OCI-M1 (cell line): ENCODE data around the gene CHCHD3.

Source experiments
- DNase-seq: peaks from one replicate; lab custom pipeline; 2025; lab: John Stamatoyannopoulos, UW

Gene CHCHD3

DNA sequence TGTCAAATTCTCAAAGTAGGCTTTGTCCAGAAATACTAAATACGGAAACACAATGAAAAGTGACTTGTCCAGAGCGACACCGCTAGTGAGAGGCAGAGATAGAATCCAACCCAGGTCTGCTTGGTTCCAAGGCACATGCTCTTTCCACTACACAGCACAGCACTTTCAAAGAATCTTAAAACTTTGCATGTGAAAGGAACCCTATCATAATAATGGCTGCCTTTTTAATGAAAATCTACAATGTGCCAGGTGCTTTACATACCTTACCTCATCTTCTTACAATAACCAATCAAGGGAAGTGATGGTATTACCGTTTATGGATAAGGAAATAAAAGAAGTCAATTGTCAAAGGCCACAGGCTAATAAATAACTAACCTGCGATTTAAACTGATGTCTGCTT is 2.6 kb downstream of the CHCHD3 start:
- no peak for DNase-seq

DNA sequence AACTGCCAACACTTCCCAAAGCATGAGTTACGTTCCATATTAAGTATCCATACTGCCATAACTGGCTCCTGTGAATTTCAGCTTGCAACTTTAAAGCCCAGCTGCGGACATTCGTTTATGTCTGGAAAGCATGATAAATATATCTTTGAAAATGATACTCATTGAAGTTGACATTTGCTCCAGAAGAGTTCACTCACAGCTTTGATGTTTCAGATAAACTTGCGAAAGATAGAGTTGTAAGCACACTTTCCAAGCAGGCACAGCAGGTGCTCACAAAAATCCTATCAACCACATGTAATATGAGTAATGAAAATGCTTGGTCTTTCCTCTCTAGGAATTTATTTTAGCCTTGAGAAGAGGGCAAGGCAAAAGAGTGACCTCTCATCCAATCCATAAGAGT is 4.5 kb downstream of the CHCHD3 start:
- no peak for DNase-seq

DNA sequence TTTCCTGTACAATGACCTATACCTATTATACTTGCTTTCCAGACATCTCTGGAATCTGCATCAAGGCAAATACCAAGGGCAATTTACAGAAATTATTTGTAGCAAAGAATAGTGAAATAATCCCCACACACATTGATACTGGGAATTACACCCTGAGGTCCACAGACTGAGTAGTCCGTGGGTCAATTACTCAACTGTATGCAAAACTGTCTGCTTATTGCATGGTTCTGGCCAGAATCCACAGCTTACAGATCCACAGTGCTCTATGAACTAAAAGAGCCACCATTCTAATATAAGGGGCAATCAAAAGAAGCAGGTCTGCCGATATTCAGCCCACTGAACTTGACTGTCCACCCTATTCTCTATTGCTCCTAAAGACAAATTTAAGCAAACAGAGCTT is 5.7 kb downstream of the CHCHD3 start:
- DNase-seq = no peak

DNA sequence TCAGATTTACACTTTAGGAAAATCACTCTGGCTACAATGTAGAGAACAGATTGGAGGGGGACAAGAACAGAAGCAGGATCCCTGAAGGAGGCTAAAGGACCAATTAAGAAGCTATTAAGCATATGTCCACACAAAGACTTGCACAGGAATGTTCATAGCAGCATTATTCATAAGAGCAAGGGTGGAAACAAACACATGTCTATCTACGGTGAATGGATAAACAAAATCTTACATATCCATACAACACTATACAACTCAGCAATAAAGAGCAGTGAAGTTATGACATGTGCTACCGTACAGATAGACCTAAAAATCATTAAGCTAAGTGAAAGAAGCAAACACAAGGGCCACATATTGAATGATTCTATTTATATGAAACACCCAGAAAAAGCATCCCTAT is 10.4 kb downstream of the CHCHD3 start:
- no peak for DNase-seq

DNA sequence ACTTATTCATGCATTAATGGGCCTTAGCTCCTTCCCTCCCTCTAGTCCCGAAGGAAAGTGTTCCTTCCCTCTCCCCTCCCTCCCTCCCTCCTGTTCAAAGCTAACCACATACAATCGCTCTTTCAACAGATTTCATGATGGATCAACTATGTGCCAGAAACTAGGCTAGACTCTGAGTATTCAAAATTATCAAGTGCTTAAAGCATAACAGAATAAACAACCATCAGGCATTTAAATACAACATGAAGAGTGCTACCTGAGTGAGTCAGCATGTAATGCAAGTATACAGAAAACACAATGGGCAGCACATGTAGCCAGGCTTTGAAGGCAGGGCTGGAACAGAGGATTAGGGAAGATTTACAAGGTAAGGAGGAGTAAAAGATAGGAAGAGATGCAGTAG is 11.3 kb downstream of the CHCHD3 start:
- no peak for DNase-seq

DNA sequence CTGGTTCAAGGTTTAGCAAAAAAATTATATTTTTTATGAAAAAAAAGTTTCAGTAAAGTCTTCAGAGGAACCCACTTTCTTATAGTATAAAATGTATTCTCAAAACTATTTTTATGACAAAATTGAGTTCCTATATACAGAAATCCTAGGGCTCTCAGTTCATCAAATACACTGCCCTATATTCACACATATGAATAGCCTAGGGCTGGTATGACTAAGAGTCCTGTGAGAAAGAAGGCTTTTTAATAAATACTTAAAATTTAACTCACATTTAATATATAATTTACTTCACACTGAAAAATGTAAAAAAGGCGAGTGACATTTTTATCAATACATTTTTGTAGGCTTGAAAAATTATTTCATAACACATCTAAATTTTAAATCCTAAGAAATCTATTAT is 16.6 kb downstream of the CHCHD3 start:
- DNase-seq = no peak

DNA sequence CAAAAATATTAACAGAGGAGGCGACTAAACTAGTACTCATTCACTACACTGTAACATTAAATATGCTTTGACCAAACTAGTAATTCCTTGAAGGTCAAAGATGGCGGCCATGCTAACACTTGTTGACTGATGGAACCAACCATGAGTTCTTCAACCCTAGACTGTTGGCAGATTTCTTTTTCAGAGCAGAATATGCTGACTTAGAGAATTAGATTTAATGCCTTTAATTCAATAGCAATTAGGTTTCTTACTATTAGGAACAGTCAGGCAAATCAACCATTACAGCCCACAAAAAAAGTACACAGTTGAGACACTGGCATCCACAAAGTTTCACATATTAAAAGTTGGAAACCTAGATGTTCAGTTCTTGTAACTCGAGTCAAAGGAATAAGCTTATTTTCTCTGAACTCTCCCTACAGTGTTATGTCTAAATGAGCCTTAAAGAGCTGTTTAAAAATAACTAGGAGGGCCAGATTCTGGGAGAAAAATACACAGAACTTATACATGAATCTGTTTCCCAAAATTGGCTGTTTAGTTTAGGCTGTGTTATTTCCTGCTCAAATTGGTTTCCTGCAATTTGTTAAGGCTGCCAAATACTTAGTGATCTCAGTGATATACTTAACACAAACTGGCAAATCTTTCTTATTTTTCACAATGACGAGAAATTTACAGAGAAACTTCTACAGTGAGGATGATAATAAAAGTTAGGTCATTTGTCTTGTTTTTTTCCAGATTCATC is 17.6 kb downstream of the CHCHD3 start:
- DNase-seq = no peak

DNA sequence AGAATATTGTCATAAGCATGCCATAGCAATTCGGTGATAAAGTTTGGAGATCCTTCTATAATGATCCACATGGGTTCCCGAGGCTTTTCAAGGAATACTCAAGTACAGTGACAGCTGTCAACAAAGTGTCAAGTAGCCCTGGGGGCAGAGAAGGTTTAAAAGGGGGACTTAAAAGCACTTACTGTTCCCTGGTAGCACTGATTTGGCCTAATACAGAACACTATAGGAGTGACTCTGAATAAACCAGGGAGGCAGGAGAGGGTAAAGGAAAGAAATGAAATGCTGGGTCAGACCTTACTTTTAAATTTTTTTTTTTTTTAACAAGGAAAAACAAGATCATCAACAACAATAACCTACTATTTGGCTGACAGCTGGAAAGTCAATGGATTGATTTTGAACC is 20.1 kb downstream of the CHCHD3 start:
- no peak for DNase-seq

DNA sequence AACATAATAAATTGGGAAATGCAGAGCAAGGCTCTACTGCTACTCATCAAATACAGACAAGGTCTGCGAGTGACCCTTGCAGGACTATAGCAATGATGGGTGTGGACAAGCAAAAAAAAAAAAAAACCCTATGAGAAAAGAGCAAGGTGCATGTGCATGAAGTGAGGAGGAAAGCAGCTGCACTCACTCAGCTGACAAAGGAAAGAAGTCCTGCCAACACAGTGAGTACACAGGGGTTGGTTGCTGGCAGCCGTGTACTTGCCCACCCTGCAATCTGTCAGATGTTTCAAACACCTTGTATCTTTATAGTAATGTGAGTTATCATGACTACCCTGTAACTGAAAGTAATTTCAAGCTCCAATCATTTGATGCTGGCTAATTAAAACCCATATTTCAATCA is 20.5 kb downstream of the CHCHD3 start:
- DNase-seq = no peak

DNA sequence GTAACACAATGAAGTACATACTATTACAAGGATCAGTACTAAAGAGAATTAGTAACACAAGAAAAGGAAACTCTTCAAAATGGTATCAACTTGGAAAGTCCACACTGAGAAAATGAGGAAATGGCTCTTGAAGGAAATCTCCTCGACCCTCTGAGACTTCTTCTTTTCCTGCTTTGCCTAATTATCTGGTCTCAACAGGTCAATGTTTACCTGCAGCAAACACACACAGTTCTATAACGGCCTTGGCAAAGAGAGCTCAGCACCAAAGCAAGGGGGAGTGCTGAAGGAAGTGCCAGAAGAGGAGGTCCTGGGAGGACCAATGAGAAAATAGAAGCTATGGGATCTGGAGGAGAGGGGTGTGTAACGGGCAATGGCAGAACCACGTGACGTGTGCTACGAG is 21.9 kb downstream of the CHCHD3 start:
- peak; percentile 1 for DNase-seq

DNA sequence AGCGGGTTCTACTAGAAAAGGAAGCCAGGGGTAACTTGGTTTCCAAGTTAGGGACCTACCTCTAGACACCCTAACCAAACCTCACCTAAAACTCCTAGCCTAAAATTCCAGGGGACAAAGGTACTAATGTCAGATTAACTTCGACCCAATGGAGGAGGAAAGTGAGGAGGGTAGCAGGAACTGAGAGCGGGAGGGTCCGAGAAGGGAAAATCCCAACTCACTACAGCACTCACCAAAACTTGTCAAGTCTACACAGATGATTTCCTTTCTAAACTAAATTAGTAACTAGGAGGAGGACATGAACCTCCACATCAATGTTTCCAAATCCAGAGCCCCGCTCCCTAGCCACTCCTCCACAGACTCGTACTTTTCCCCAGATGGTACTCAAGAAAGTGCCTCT is 22.6 kb downstream of the CHCHD3 start:
- DNase-seq = no peak

DNA sequence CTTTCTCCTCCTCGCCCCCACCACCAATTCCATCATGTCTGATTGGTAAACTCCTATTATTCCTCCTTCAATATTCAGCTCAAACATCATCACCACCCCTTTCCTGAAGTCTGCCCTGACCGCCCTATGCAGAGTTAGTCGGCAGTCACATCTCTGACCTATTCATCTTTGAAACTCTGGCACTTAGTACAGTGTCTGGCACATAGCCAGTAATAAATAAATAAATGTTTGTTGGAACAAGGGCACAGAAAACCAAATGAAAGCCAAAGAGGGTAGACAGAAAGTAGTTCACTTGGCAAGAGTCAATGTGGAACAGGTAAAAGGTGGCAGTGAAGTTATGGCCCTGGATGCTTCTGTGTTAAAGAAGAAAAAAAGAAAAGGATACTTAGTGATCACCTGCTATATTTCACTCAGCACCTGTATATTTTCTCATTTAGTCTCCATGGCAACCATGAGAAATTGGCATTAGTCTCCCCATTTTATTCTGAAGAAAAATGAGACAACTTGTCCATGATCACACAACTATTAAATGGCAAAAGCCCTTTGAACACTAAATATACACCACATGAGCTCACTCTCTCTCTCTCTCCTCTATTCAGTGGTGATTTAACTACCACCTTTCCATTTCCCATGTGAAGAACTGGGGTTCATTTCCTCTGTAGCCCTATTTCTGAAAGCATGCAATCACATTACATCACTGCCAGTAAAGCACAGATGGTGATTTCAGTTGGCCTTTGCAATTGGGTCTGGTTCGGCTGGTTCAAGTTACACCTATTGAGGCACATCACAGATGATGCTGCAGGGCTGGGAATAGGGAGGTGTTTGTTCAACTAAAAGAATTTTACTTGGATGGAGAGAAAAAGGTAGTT is 25.3 kb downstream of the CHCHD3 start:
- no peak for DNase-seq

DNA sequence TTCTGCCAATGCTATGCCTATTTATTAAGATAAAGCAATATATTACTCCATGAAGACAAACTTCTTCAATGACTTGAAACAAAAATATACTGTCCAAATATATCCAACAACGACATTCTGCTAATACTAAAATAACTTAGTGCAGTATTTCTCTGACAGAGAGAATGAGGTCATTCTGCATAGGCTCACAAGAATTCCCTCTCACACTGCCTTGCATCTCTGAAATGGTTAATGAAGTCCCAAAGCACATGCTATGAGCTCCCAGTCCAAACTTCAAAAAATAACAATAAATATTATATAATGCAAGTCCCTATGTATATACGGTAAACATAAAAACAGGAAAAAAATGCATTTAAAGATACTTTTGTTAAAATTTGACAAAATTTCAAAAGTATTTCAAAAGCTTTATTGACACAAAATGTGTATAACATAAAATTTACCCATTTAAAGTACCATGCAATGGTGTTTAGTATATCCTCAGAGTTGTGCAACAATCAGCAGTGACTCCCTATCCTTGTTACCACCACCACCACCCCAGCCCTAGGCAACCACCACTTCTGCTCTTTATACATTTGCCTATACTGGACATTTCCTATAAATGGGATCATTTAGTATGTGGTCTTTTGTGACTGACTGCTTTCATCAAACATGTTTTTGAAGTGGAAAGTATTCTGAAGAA is 27.6 kb downstream of the CHCHD3 start:
- peak; percentile 4 for DNase-seq

DNA sequence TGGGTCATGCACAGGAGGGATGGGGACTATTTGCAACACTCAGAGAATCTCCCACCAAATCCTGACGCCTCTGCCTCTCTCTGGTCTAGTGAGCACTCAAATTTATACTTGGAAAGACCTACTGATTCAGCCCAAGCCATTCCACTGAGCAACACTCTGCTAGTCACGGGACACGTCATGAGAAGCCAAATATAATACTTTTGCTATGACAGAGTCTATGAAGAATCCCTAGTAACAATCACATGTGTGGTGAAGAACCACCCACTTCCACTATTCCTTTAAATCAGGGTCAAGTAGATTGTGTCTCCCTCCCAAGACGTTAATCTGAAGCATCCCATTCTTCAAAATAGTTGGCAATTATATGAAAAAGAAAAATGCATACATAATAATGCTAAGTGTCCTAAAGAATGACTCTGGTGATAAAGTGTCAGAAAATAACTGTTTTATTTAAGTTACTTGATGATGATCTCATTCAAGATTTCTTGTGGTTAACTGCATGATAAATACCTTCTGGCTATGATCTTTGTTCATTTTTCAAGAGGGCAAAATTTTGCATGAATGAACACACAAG is 28.5 kb downstream of the CHCHD3 start:
- no peak for DNase-seq

DNA sequence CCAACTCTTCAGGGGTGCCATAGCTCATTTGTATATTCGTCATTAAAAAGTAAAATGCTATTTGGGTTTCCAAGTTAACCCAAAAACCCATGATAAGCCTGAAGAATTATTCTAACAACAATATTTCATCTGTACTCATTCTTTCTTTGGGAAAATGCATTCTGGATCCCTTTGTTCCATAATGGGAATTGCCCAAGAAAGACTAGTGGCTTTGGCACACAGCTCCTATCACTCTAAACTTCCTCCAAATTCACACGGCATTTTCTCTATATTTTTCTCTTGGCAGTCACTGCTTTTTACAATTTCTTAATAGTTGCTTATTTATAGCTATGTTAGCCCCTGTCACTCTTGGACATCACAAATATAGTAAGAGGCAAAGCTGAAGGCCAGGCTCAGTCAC is 29.1 kb downstream of the CHCHD3 start:
- DNase-seq = no peak

DNA sequence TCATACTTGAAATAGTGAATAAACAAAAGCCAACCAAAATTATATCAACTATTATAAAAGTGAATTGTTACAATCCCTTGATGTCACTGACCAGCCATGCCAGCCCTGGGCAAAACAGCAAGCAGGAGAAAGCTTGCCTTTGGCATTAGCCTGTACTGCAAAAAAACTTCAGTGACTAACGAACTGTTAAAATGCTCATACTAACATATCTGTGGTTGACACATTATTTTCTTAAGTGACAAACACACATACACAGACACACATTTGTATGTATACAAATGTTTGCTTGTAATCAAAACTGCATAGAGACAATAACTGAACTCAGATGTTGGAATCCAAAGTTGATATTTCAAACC is 29.5 kb downstream of the CHCHD3 start:
- no peak for DNase-seq

DNA sequence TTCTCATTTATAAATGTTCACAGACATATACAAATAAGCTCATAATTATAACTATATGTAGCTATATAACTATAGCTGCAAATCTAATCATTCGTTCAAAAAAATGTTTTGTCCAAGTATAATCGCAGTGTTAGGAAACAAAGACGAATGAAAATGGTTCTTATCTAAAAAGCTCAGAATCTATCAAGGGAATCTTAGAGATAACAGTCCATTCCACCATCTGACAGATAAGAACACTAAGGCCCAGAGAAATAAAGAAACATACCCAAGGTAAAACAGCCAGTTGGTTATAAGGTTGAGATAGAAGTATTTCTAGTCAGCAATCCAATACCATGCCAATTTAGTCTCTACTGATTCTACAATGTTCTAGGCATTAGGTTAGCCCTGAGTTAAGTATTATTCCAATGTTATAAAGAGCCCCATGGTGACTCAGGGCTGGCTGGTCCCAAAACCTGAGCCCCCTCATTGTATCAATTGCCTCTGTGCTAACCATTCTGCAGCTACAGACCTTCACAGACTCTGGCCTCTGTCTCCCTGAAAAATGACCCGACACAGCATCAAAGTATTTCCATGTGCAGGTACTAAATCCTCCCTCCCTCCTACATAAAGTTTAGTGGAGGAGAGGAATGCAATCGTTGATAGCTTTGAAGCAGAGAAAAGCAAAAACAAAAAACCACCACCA is 30.0 kb downstream of the CHCHD3 start:
- DNase-seq = no peak

DNA sequence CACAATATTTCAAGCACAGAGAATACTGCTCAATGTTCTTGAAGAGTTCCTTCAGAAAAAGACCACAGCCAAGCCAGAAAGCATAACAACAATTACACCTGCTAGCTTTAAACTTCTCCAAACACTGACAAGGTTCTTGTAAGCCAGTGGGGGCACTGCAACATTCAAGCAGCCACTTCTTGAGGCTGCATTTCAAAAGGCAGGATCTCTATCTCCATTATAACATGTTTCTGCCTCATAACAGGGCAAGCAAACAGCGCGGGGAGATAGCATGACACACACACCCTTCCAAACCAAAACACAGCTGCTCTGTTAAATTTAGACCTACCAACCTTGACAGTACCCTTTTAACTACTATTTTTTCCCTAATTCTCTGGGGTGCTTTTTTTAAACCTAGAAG is 30.8 kb downstream of the CHCHD3 start:
- DNase-seq = peak; percentile 71

DNA sequence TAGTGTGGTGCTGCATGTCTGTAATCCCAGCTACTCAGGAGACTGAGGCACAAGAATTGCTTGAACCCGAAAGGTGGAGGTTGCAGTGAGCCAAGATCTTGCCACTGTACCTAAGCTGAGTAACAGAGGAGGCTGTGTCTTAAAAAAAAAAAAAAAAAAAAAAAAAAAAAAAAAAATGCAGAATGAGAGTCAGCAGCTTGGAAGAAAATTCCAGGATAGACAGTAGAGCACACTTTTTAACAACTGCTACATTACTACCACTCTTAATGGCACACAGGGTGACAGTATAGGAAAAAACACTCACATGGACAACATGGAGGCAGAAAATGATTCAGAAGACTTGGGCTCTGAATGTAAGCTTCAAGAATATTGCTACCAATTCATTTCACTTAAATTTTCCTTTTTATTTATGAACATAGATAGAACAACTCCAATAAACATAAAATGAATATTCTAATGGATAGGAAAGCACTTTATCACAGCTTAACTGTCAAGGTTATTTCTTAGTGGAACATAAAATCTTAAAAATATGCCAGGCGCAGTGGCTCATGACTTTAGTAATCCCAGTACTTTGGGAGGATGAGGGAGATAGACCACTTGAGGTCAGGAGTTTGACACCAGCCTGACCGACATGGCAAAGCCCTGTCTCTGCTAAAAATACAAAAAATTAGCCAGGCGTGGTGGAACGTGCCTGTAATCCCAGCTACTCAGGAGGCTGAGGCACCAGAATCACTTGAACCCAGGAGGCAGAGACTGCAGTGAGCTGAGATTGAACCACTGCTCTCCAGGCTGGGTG is 31.5 kb downstream of the CHCHD3 start:
- DNase-seq = no peak

DNA sequence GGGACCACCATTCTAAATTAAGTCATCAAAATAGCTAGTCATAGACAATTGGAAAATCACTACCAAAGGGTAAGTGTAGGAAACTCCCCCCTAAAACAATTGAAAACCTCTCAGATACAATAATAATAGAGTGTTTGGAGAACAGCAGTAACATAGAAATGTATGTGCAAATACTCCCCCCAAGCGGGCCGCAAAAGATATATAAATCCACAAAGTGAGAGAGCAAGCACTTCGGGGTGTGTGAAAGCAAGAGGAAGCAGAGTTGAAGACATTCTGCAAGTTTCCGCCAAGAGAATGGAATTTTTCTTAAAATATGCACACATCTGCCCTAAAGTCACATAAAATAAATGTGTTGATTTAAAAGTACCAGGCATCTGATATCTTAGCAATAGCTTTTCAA is 33.3 kb downstream of the CHCHD3 start:
- no peak for DNase-seq

DNA sequence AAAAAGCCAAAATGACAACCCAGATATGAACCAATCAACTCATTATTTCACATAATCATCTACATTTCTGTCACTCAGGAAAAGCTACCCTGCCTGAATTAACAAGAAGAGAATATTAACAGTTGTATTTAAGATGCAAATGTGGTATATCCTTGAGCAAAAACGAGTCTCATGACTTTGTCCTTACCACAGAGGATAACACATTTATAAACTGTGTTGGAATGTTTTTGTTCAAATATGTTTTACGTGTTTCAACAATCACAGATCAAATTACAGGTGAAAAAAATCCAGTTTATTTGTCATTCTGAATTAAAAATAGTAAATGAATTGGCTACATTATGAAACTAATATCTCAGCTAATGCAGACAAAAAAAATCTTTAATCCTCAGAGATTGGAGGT is 34.6 kb downstream of the CHCHD3 start:
- no peak for DNase-seq
